Activated CD4-positive, alpha-beta T cell treated with anti-CD3 and anti-CD28 coated beads, Interleukin-2, amount 50 U/mL, for 24 hours (primary cell): Measurements from ENCODE around the gene LFNG.
"Not testable (repeated sequence)": the region's sequence is repeated elsewhere in the genome, so short reads cannot be mapped to it uniquely, and the experiment has no call there.

ENCODE experiments used
- DNase-seq, 2 donors: peaks; one replicate each; pipeline ENCODE4 v3.0.0-alpha.2; 2020; ENCODE audit warnings: low read depth in 1 of 2, low spot score in 1 of 2

Gene LFNG

GRCh38 chr7:2529161-2530070, 9.8 kb downstream of the LFNG start:
- DNase-seq, result no peak

- DNase-seq, result no peak
These were observed 10.8 kb downstream of the LFNG start for GRCh38 chr7:2530071-2530987.

DNA sequence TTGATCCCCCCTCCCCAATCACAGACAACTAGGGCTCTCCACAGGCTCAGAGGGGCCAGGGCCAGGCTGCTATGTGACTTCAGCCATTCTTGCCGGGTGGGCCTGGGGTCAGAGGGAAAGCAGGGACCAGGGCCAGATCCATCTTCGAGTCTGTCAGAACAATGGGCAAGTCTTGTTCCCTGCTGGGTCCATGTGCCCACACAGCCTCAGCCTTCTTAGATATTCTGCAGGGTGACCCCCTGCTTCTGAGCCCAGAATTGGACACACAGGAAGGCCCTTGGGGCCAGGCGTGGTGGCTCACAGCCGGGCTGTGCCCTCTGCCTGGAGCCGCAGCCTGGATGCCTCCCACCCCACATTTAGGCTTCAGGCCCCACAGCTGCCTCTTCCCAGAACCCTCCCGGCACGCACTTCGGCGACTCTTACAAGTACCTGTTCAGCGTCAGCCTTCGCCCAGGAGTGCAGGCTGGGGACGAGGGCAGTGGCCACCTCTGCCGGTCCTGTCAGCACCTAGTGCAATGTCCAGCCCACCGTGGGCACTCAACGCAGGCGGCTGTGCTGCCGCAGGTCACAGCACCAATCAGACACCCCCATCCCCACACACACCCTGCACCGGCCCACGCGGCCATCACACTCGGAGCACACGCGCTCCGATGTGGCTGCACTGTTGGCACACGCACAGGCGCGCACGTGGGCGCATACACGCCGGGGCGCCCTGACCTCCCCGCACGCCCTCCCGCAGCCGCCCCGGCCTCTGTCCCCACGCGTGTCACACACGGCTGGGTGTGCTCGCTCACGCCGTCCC, 11.6 kb downstream of the LFNG start:
- not testable (repeated sequence) for DNase-seq

- not testable (repeated sequence) for DNase-seq
These were observed 12.2 kb downstream of the LFNG start for GRCh38 chr7:2531796-2532110.

- not testable (repeated sequence) for DNase-seq
These were observed 12.7 kb downstream of the LFNG start for GRCh38 chr7:2532199-2532772.

DNA sequence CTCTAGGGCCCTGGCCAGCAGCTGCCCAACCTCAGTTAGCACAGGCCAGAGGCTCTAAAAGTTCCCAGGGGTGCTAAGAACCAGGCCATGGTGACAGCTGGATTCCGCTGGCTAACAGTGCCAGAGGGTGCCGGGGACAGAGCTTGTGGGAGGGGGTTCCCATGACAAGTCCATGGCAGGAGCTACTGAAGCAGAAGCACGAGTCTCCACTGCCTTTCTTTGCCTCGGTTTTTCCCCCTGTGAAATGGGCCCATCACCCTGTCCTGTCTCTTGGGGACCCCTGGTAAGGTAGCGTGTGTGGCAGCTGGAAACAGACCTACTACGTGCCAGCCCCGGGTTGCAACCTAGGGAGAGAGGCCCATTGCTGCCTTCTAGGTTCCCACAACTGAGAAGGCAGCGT, 13.2 kb downstream of the LFNG start:
- DNase-seq, result not testable (repeated sequence)

- DNase-seq, result not testable (repeated sequence)
These were observed 14.0 kb downstream of the LFNG start for GRCh38 chr7:2533566-2533965.

- DNase-seq, result not testable (repeated sequence)
These were observed 14.6 kb downstream of the LFNG start for GRCh38 chr7:2534214-2534613.

DNA sequence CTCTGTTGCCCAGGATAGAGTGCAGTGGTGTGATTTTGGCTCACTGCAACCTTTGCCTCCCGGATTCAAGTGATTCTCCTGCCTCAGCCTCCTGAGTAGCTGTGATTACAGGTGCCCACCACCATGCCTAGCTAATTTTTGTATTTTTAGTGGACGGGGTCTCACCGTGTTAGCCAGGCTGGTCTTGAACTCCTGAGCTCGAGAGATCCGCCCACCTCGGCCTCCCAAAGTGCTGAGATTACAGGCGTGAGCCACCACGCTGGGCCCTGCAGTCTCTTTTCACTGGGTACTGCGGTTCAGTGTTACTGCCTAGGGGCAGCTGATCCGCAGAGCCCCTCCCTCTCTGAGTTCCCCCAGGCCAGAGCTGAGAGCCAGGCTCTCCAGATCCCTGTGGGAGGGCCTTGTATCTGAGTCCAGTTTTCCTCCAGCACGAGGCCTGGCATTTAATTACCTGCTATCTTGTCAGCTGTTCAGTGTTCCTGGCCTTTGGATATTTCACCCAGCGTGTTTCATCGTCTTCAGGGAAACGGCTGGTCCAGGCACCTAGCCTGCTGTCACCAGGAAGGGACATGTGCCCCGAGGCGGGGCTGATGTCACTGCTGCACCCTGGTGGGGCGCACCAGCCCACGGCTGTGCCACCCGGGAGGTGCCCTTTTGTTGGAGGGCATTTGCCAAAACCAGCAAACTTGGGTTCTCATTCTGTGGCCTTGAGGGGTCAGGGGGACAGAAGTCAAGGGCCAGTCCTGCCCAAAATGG, 16.5 kb downstream of the LFNG start:
- not testable (repeated sequence) for DNase-seq

DNA sequence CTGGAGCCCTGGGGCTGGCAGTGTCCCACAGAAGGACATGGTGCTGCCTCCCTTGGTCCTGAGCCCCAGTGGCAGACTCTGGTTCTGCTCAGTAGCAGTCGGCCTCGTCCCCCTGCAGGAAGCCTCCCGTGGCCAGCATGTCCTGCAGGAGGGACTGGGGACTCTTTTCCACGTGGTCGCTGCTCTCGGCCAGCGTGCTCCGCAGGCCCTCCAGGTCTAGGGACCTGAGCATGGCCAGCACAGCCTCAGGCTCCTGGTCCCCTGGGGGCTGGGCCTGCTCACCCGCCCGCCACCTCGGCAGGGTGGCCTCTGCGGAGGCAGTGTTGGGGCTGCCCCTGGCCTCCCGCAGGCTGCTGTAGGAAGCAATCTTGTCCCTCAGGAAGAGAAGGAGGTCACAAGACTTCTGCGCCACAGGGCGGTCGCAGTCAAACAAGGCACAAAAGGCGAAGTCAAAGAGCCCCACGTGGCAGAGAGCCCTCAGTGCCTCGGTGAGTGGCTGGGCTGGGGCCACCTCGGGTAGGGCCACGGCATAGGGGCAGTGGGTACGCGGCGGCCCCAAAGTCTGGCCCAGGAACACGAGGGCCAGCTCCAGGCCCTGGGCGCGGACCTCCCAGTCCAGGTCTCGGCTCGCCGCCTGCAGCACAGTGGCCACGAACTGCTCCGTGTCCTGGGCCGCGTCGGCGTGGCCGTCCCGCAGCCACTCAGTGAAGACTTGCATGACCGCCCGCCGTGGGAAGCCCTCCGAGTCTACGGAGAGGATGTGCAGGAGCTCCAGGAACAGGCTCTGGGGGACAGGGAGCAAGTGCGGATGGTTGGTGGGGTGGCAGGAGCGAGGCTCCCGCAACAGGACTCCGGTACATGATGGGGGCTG, 18.6 kb downstream of the LFNG start:
- DNase-seq, result no peak

DNA sequence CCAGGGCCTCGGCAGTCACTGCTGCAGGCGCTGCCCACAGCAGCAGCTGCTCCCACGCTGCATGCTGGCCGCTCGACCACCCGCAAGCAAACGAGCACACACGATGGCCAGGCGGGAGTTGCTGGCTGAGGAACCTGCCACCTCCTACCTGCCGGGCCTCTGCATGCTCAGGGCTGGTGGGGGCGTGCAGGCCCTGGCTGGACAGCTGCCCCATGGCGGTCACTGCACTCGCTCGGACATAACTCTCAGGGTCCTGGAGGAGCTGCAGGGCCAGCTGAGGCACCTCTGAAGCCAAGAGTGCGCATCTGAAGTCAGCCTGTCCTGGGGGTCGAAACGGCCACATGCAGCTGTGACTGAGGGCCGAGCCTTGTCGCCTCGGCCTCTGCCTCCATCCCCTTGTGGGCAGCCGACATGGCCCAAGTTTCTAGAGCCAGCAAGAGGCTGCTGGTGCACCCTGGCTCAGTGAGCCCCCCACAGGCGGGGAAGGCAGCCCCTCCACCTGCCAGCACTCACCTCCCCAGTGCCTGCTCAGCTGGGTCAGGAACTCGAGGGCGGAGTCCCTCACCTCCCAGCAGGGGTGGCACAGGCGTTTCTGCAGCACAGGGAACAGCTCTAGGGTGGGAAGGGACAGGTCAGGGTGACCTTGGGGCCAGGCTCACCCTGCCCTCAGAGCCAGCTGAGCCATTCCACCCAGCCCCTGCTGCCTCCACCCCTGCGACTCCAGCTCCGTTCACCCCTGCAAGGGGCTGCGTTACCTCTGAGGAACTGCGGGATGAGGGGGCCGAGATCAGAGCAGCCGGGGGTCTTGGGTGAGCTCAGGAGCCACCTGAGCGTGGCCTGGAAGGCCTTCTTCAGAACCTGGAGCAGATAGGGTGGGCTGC, 19.7 kb downstream of the LFNG start:
- DNase-seq, result no peak

- DNase-seq, result no peak
These were observed 20.6 kb downstream of the LFNG start for GRCh38 chr7:2540133-2540532.

GRCh38 chr7:2540641-2541051, 21.1 kb downstream of the LFNG start:
- no peak for DNase-seq

DNA sequence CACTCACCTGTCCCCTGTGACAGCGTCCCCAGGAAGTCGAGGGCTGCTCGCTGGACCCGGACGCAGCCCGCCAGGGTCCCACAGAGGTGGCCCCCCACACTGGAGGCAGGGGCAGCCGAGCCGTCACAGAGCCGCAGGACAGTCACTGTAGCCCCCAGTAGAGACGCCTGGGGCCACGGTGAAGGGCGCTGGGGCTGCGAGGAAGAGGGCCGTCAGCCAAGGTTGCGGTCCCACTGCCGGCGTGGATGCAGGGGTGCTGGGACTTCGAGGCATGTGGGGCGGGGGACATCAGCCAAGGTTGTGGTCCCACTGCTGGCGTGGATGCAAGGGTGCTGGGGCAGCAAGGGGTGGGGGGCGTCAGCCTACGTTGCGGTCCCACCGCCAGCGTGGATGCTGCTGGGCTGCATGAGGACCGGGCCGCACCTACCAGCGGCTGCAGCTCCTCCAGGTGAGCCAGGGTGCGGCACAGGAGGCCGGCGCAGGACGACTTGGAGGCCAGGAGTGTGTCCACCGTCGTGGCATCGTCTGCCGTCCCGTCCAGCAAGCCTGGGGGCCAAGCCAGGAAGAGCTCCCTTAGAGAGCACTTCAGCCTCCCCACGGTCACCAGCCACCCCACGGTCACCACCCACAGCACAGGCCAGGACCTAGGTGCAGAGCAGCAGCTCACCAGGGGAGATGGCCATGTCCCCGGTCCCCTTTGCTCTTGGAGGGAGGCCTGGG, 21.9 kb downstream of the LFNG start:
- no peak for DNase-seq

- no peak for DNase-seq
These were observed 22.7 kb downstream of the LFNG start for GRCh38 chr7:2542011-2542915.
